ENCODE results near the gene NFIX.
A peak's percentile ranks its signal among the peaks of the same experiment; 100 is the strongest.

NFIX gene

DNA sequence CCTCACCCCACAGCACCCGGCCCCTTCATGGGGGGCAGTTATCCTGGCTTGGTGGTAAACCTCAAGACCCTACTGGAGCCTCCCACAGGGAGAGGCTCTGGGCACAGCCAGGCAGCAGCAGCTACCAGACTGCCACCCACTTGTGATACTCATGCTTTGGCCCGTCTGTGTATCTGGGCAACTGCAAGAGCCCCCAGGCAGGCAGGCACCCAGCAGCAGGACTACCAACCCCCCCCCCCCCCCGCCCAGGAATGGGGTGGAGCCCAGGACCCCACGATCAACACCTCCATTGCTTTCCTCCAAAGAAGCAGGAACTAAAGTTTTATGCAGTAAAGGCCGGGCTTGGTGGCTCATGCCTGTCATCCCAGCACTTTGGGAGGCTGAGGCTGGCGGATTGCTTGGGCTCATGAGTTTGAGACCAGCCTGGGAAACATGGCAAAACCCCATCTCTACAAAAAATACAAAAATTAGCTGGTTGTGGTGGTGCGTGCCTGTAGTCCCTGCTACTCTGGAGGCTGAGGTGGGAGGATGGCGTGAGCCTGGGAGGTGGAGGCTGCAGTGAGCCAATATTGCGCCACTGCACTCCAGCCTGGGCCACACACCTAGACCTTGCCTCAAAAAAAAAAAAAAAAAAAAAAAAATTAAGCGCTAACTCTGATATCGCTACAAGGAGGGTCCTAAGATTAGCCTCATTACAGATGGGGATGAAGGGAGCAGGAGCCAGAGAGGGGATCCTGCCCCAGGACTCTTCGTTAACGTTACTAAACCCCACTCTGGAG, 108.5 kb downstream of the NFIX start:
- no peak for DNase-seq

DNA sequence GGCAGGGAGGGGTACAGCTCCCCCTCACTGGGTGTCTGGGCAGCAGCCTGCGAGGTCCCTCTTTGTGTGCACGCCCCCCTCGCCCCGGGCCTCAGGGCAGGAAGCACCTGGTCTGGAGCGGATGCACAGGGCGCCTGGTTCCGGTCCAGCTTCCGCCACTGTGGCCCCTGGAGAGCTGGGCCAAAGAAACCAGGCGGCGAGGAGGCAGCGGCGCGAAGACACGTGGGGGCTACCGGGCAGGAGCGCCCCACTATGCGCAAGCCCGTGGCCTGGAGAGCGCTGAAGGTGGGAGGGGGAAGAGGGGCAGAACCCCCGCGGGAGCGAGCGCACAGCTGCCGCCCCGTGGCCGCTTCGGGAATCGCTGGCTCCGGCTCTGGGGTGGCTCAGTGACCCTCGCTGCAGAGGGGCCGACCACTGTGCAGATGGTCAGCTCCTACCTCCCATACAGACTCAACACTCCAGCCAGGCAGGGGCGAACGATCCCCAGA, 109.1 kb downstream of the NFIX start:
- peak in 9 of 14 donors; percentile 17 to 77 (median 52) for DNase-seq

GRCh38 chr19:13104848-13105711, 109.8 kb downstream of the NFIX start:
- DNase-seq, result no peak

- DNase-seq, result no peak
Measured at GRCh38 chr19:13109361-13110098, 114.3 kb downstream of the NFIX start.

- DNase-seq, result no peak
Measured at GRCh38 chr19:13110099-13110610, 114.9 kb downstream of the NFIX start.

- DNase-seq, result no peak
Measured at GRCh38 chr19:13112555-13112954, 117.3 kb downstream of the NFIX start.

DNA sequence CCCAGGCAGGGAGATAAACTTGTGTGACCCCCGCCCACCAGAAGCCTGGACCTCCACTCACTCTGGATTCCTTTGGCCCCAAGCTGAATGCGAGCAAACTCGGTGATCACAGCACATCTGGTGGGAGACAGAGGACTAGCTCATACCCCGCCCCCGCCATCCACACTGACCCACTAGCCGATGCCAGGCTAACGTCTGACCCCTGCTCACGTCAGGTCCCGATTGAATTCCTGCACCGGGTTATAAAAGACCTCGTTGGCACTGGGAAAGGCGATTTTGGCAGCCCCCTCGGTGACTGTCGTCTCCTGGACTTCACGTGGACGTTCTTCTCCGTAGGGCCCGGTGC, 120.6 kb downstream of the NFIX start:
- DNase-seq, result no peak

DNA sequence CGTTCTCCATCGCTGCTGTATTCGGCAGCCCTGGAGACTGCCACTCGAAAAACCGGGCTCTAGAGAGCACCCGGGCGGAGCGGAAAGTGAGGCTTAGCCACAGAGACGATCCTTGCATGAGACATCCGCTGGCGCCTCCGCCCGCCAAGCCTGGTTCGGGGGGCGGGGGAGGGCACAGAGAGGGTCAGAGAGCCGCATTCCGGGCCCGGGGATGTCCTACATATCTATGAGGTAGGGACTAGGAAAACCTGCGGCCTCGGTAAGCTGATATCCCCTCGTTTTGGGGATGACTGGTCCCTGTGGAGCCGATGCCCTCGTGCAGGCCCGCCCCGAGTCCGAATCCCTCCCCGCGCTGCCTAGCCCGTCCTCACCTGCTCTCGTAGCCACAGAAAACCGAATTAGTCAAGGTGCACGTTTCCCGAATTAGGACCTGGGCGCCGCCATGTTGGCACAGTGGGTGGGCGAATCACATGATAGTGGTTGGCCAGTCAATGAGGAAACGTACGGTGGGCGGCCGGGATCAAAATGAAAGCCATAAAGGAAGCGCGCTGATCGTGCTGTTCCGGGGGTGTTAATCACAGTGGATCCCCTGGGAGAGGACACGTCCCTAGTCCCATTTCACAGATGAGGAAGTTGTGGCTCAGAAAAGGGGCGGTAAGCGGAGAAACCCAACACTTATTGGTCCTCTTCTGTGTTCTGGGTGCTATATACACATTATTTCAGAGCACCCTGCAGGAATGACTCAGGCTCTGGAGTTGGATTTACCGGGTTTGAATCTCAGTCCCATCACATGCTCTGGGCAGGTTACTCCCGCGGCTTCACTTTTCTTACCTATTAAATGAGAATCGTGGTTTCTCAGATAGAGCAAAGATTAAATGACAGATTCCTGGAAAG, 121.3 kb downstream of the NFIX start, which contains the start of gene TRMT1:
Gene TRMT1 (minus strand): TSS at position 459 of the 894 bp plus-strand sequence. CDS start 341 bp downstream, at position 118.
- DNase-seq, result peak; percentile 35 to 89 (median 84)

DNA sequence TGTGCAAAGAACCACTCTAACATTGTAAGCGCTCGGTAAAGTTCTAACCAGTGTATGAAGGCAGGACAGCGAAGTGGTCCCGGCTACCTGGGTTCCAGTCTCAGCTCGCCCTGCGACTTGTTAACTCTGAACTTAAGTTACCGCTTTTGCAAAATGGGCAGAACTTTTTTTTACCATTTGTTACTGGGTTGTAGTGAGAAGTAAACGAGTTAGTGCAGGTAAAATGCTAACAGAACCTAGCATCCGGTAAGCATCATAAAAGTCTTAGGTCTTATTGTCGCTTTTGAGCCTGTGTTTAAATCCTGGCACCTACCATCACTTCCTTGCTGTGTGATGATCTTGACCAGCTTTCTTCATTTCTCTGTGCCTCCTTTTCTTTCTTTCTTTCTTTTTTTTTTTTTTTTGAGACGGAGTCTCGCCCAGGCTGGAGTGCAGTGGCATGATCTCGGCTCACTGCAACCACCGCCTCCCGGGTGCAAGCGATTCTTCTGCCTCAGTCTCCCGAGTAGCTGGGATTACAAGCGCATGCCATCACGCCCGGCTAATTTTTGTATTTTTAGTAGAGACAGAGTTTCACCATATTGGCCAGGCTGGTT, 122.0 kb downstream of the NFIX start:
- DNase-seq, result no peak

DNA sequence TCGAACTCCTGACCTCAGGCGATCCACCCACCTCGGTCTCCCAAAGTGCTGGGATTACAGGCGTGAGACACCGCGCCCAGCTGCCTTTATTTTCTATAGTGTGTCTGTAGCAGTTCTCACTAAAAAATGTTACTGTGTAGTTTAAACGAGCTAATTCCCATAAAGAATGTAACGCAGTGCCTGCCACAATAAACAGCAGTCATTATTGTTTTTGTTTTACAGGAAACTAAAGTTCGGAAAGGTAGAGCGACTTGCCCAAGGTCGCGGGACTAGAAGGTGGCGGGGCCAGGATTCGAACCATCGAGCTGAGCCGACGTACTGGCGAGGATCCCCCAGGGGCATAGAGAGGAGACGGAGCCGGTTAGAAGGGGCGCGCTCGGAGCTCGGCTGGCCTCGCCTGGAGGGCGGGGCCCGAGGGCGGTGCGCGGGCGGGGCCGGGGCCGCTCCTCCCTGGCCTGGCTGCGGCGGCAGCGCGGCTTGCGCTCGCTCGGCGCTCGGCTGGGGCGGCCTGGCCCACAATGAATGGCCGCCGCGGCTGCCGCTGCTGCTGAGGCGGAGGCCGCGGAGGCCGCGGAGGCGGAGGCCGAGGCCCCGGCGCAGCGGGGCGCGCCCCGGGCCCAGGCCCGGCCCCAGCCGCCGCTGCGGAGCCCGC, 122.6 kb downstream of the NFIX start, which contains the start of gene NACC1:
Gene NACC1 (plus strand): TSS at position 493 of the 652 bp plus-strand sequence. CDS start 16,944 bp downstream, outside the sequence.
- peak; percentile 42 to 91 (median 79) for DNase-seq

DNA sequence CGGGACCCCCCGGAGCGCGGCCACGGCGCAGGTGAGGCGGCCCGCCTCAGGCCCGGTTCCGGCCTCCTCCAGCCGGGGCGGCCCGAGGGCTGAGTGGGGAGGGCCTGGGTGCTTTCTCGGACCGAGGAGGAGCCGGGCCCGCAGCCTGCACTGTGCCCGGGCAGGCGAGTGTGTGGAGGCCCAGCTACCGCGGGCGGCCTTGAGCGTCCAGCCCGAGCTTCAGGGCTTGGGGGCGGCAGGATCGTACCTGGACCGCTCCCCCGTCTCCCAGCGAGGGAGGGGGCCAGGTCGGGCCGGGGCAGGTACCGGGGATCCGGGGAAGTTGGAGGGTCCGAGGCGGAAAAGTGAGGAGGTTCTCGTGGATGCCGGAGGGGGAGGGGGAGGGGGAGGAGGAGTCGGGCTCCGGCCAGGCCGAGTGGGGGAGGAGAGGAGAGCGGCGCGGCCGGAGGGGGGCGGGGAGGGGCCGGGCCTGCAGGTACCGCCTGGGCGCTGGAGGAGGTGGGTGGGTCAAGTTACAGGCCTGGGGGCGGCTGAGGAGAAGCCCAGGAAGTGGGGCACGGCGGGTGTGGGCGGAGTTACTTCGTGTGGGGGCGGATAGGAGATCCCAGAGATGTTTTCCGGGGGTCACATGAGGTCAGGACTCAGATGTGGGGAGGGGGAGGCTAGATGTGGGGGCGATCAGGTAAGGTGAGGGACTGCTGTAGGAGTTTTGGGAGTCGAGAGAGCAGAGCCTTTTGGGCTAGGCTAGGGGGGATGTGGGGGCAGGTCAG, 123.3 kb downstream of the NFIX start:
- DNase-seq, result peak in 1 of 14 donors; percentile 32

GRCh38 chr19:13119627-13120026, 124.4 kb downstream of the NFIX start:
- DNase-seq, result no peak

- DNase-seq, result no peak
Measured at GRCh38 chr19:13120031-13120430, 124.8 kb downstream of the NFIX start.

GRCh38 chr19:13120817-13121216, 125.5 kb downstream of the NFIX start:
- no peak for DNase-seq

- no peak for DNase-seq
Measured at GRCh38 chr19:13121551-13122274, 126.4 kb downstream of the NFIX start.

GRCh38 chr19:13122275-13122878, 127.1 kb downstream of the NFIX start:
- no peak for DNase-seq

DNA sequence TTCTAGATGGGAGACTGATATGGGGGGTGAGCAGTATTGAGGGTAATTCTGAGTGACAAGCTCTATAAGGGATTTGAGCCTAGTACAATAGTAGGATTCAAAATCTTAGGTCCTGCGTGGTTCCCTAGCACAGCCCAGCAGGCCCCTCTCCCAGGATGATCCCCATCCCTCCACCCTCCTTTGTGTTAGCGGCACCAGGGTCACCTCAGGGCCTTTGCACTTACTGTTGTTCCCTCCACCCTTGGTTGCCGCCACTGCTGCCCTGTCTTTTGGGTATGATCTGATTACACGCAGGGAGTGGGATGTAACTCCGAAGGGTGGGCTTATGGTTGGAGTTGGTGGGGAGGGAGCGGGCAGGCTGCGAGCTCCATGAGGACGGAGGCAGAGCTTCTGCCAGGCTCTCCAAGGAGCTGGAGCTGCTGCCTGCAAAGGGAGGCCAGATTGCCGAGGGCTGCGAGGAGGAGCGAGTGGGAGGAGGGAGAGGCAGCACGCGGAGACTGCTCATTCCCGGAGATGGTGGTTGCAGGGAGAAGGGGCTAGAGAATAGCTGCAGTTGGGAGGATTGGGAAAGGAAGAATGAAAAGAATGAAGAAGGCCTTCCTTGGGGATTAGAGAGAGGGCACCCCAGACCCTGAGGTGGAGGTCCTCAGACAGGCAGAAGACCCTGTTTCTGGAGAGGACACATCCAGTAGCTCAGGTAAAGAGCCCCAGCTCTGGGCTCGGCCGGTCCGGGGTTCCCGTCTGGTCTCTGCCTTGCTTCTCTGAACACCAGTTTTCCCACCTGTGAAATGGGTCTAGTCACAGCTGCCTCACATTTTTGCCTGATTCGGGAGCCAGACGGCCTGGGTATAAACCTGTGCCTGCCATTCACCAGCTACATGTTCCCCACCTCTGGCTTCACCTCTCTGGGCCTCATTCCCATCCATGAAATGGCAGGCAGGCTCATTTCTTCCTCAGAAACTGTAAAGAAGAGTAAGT, 128.0 kb downstream of the NFIX start:
- no peak for DNase-seq

Measured in C1 segment of cervical spinal cord (tissue), 14 donors.